Astrocyte of the spinal cord (primary cell): ENCODE results near the gene C20orf96.

ENCODE experiments used
- DNase-seq: peaks from one replicate; pipeline ENCODE4 v3.0.0; 2011; ENCODE audit warnings: low read depth, low spot score
- H3K4me3 ChIP-seq: 2 replicates; pipeline ENCODE4 v1.5.1; 2011; ENCODE audit warnings: low read depth, mild to moderate bottlenecking, low read length, moderate library complexity
- CTCF ChIP-seq: IDR thresholded peaks from 2 replicates; pipeline ENCODE4 v1.5.1; 2012; ENCODE audit warnings: low read depth, mild to moderate bottlenecking, low read length, inconsistent platforms
- in situ Hi-C: cut with HindIII; loops from 2 replicates; pipeline ENCODE4 v1.10.0; 2017; ENCODE audit warnings: low sequenced_read_pairs

Gene C20orf96

GRCh38 chr20:295804-296203 lies 5.3 kb upstream of the C20orf96 start:
- DNase-seq = no peak
- no peak overlapping the region for H3K4me3 ChIP-seq
- in situ Hi-C loops = no loop called here
- no peak for TF ChIP-seq CTCF

DNA sequence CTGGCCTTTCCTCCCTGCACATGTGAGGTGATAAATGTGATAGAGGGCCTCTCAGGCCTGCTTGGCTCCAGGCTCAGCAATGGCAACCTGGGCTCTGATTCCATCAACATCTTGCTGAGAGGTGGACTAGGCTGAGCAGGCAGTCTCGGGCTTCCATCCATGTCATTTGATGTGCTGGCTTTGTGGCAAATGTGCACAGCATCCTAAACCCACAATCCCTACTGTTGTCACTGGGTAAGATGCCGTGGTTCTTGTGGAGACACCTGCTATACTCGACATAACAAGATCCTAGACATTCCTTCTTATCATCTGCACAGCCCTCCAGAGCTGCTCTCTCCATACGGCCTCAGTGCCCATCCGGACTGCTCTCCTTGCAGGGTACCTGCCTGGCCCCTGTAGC lies 4.1 kb upstream of the C20orf96 start:
- DNase-seq = no peak
- no peak overlapping the region for H3K4me3 ChIP-seq
- no peak for TF ChIP-seq CTCF
- in situ Hi-C loops = no loop called here

- no peak for TF ChIP-seq CTCF
- in situ Hi-C loops = no loop called here
- DNase-seq = no peak
- peak overlapping the region; percentile 69 for H3K4me3 ChIP-seq
These were observed 862 bp downstream of the C20orf96 start for GRCh38 chr20:289693-290083.

DNA sequence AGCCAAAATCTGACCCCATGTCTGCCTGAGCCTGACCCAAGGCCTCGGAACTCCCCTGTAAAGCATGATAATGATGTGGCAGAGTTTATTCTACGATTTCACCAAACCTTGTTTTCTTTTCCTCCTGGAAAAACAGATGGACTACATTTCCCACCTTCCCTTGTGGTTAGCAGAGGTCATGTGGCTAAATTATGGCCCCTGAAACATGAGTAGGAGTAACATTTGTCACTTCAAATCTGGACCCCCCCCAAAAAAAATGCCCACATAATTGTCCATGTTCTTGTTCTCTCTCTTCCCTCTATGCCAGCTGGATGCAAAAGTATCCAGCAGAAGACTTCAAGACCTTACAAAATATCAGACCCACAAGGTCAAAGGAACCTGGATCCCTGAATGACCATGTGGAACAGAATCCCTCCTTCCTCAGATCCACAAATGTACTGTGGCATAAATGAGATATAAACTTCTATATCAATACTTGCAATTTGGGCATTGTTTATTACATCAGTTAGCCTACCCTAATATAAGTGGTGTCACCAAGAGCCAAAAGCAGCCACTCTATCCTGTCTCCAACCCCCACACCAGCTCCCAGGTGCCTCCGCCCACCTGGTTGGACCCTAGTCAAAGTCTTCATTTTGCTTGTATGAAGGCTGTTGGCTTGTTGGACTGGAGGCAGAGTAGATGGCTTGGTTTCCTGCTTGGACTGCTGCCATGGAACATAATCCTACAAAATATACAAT lies 1.4 kb downstream of the C20orf96 start:
- no peak for TF ChIP-seq CTCF
- no peak for DNase-seq
- in situ Hi-C loops = no loop called here
- peak overlapping the region; percentile 69 for H3K4me3 ChIP-seq

DNA sequence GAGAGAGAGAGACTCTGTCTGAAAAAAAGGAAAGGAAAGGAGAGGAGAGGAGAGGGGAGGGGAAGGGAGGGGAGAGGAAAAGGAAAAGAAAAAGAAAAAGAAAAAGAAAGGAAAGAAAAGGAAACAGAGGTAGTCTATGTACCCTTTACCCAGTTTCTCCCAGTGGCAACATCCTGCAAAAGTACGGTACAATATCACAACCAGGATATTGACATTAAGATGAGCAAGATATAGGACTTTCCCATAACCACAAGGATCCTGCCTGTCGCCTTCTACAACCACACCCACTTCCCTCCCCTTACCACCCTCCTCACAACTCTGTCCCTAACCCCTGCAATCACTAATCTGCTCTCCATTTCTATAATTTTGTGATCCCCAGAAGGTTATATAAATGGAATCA lies 4.0 kb downstream of the C20orf96 start:
- TF ChIP-seq CTCF = no peak
- in situ Hi-C loops = no loop called here
- DNase-seq = no peak
- H3K4me3 ChIP-seq = no peak overlapping the region

DNA sequence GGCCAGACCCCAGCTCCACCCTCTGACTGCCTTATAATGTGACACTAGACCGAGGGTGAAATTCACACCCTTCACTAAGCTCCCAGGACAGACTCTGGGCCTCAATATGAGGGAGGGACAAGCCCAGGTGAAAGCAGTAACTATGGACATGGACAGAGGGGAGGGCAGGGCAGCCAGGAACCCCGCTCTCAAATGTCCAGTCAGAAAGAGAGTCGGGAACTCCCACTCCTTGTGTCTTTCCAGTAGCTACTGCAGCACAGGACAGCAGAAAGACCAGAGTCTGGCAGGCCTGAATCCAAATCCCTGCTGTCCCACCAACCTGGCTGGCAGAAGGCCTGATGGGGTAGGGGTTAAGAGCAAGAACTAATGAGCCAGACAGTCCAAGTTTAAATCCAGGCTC lies 6.4 kb downstream of the C20orf96 start:
- TF ChIP-seq CTCF = no peak
- DNase-seq = no peak
- no peak overlapping the region for H3K4me3 ChIP-seq
- in situ Hi-C loops = no loop called here
